CD4-positive, alpha-beta T cell treated with Interleukin-6 for 4 hours (primary cell): ENCODE measurements around the gene SLC6A19.
"Not testable (repeated sequence)": the region's sequence is repeated elsewhere in the genome, so short reads cannot be mapped to it uniquely, and the experiment has no call there.

Source experiments
- DNase-seq: peaks from one replicate; pipeline ENCODE4 v3.0.0-alpha.2; 2020; ENCODE audit warnings: mixed read lengths

SLC6A19 gene

GRCh38 chr5:1201327-1202025 lies at the start of gene SLC6A19:
Gene SLC6A19 (plus strand): TSS chr5:1201595. CDS start chr5:1201651, 56 bp downstream.
- DNase-seq: no peak

- DNase-seq: no peak
Observed at GRCh38 chr5:1152156-1152555, 49.2 kb upstream of the SLC6A19 start.

GRCh38 chr5:1152771-1153282 lies 48.6 kb upstream of the SLC6A19 start:
- DNase-seq: no peak

- no peak for DNase-seq
Observed at GRCh38 chr5:1153428-1153827, 48.0 kb upstream of the SLC6A19 start.

GRCh38 chr5:1155191-1156032 lies 46.0 kb upstream of the SLC6A19 start:
- DNase-seq: no peak

- no peak for DNase-seq
Observed at GRCh38 chr5:1156033-1156753, 45.2 kb upstream of the SLC6A19 start.

- DNase-seq: no peak
Observed at GRCh38 chr5:1156754-1157460, 44.5 kb upstream of the SLC6A19 start.

GRCh38 chr5:1157461-1157986 lies 43.9 kb upstream of the SLC6A19 start:
- DNase-seq: not testable (repeated sequence)

GRCh38 chr5:1158647-1159340 lies 42.6 kb upstream of the SLC6A19 start:
- DNase-seq: no peak

GRCh38 chr5:1159341-1159675 lies 42.1 kb upstream of the SLC6A19 start:
- no peak for DNase-seq

- no peak for DNase-seq
Observed at GRCh38 chr5:1159774-1160406, 41.5 kb upstream of the SLC6A19 start.

GRCh38 chr5:1161108-1161832 lies 40.1 kb upstream of the SLC6A19 start:
- DNase-seq: no peak

- no peak for DNase-seq
Observed at GRCh38 chr5:1161833-1162229, 39.6 kb upstream of the SLC6A19 start.

GRCh38 chr5:1162276-1162675 lies 39.1 kb upstream of the SLC6A19 start:
- DNase-seq: no peak

GRCh38 chr5:1162751-1163150 lies 38.6 kb upstream of the SLC6A19 start:
- no peak for DNase-seq

GRCh38 chr5:1163366-1163765 lies 38.0 kb upstream of the SLC6A19 start:
- no peak for DNase-seq

GRCh38 chr5:1163879-1164278 lies 37.5 kb upstream of the SLC6A19 start:
- no peak for DNase-seq

GRCh38 chr5:1164696-1165630 lies 36.4 kb upstream of the SLC6A19 start:
- DNase-seq: no peak

GRCh38 chr5:1165864-1166263 lies 35.5 kb upstream of the SLC6A19 start:
- DNase-seq: no peak
